HEK293 (cell line): Measurements from ENCODE around the gene FAM171A2.

Experiments used
- BCL11B ChIP-seq: fragments of 450-650 bp; formaldehyde crosslinking; IDR thresholded peaks from 2 replicates; pipeline ENCODE4 v1.5.1; 2016; ENCODE audit warnings: low read depth, missing biosample characterization, missing genetic modification characterization
- KLF7 ChIP-seq: fragments of 450-650 bp; formaldehyde crosslinking; IDR thresholded peaks from 2 replicates; pipeline ENCODE4 v1.5.1; 2016; ENCODE audit warnings: missing biosample characterization, missing genetic modification characterization, borderline replicate concordance
- TCF7L2 ChIP-seq: IDR thresholded peaks from 2 replicates; pipeline ENCODE4 v1.6.1; 2011; ENCODE audit warnings: low read depth, mild to moderate bottlenecking, inconsistent platforms, low read length, moderate library complexity, borderline replicate concordance
- ZNF132 ChIP-seq: fragments of 450-650 bp; formaldehyde crosslinking; IDR thresholded peaks from 2 replicates; pipeline ENCODE4 v1.5.1; 2017; ENCODE audit warnings: missing biosample characterization, missing genetic modification characterization, borderline replicate concordance
- ZNF184 ChIP-seq: fragments of 450-650 bp; IDR thresholded peaks from 2 replicates; pipeline ENCODE4 v1.5.1; 2018; ENCODE audit warnings: missing biosample characterization, mild to moderate bottlenecking, missing genetic modification characterization
- ZNF292 ChIP-seq: fragments of 450-650 bp; formaldehyde crosslinking; IDR thresholded peaks from 2 replicates; pipeline ENCODE4 v1.5.1; 2016; ENCODE audit warnings: low read depth, missing biosample characterization, missing genetic modification characterization, borderline replicate concordance
- TF ChIP-seq, protein P1 (sequence below): fragments of 450-650 bp; IDR thresholded peaks from 2 replicates; pipeline ENCODE4 v1.5.1; 2018; ENCODE audit warnings: missing biosample characterization, missing genetic modification characterization
- TF ChIP-seq, protein P2 (sequence below): fragments of 450-650 bp; formaldehyde crosslinking; IDR thresholded peaks from 2 replicates; pipeline ENCODE4 v1.5.1; 2016; ENCODE audit warnings: missing biosample characterization, missing genetic modification characterization
- TF ChIP-seq, protein P3 (sequence below): fragments of 450-650 bp; formaldehyde crosslinking; IDR thresholded peaks from 2 replicates; pipeline ENCODE4 v1.5.1; 2016; ENCODE audit warnings: missing biosample characterization, missing genetic modification characterization

DNA sequence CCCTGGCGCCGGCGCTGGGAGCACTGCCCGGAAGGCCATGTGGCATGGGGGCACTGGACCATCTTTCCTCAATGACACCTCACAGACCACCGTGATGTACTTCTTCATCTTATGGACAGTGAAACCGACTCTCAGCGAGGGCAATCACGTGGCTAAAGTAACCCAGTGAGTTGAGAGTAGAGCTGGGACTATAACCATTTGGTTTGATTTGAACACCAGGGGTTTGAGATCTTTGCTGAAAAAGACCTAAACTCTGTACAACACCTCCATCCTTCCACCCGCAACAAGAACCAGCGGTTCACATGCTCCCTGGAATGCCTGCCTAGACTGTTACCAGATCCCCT, 22.5 kb upstream of the FAM171A2 start:
- TF ChIP-seq, protein P1, sequence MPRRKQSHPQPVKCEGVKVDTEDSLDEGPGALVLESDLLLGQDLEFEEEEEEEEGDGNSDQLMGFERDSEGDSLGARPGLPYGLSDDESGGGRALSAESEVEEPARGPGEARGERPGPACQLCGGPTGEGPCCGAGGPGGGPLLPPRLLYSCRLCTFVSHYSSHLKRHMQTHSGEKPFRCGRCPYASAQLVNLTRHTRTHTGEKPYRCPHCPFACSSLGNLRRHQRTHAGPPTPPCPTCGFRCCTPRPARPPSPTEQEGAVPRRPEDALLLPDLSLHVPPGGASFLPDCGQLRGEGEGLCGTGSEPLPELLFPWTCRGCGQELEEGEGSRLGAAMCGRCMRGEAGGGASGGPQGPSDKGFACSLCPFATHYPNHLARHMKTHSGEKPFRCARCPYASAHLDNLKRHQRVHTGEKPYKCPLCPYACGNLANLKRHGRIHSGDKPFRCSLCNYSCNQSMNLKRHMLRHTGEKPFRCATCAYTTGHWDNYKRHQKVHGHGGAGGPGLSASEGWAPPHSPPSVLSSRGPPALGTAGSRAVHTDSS (tag by site-specific recombination): no peak
- TF ChIP-seq, protein P2, sequence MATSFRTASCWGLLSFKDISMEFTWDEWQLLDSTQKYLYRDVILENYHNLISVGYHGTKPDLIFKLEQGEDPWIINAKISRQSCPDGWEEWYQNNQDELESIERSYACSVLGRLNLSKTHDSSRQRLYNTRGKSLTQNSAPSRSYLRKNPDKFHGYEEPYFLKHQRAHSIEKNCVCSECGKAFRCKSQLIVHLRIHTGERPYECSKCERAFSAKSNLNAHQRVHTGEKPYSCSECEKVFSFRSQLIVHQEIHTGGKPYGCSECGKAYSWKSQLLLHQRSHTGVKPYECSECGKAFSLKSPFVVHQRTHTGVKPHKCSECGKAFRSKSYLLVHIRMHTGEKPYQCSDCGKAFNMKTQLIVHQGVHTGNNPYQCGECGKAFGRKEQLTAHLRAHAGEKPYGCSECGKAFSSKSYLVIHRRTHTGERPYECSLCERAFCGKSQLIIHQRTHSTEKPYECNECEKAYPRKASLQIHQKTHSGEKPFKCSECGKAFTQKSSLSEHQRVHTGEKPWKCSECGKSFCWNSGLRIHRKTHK (tag by site-specific recombination): no peak
- TF ChIP-seq, protein P3, sequence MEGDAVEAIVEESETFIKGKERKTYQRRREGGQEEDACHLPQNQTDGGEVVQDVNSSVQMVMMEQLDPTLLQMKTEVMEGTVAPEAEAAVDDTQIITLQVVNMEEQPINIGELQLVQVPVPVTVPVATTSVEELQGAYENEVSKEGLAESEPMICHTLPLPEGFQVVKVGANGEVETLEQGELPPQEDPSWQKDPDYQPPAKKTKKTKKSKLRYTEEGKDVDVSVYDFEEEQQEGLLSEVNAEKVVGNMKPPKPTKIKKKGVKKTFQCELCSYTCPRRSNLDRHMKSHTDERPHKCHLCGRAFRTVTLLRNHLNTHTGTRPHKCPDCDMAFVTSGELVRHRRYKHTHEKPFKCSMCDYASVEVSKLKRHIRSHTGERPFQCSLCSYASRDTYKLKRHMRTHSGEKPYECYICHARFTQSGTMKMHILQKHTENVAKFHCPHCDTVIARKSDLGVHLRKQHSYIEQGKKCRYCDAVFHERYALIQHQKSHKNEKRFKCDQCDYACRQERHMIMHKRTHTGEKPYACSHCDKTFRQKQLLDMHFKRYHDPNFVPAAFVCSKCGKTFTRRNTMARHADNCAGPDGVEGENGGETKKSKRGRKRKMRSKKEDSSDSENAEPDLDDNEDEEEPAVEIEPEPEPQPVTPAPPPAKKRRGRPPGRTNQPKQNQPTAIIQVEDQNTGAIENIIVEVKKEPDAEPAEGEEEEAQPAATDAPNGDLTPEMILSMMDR (tag by site-specific recombination): no peak
- no peak for TF ChIP-seq TCF7L2
- TF ChIP-seq KLF7 (tag by site-specific recombination): no peak
- no peak for TF ChIP-seq BCL11B (tag by site-specific recombination)
- TF ChIP-seq ZNF184 (tag by site-specific recombination): no peak
- no peak for TF ChIP-seq ZNF132 (tag by site-specific recombination)
- no peak for TF ChIP-seq ZNF292
